Gastrocnemius medialis (tissue), 4 donors: ENCODE measurements around the gene SDHA.

ENCODE experiments used
- POLR2A ChIP-seq, 2 donors: fragments of 450-650 bp; IDR thresholded peaks; one replicate each; pipeline ENCODE4 v1.6.1; 2017; ENCODE audit warnings: antibody characterized with exemption in 2 of 2, mild to moderate bottlenecking in 2 of 2, moderate library complexity in 2 of 2
- TF ChIP-seq, protein P1 (sequence below), 5 experiments: fragments of 450-650 bp in 3 of 5; fragments of 200-600 bp in 2 of 5; sonication (generic) in 2 of 5; IDR thresholded peaks in 4 of 5; conservative IDR thresholded peaks in 1 of 5; 1 replicate in 4 of 5; 2 replicates in 1 of 5; pipeline ENCODE4 v1.5.1; 2016 to 2019; ENCODE audit warnings: antibody characterized with exemption in 5 of 5, mild to moderate bottlenecking in 3 of 5, moderate library complexity in 3 of 5

DNA sequence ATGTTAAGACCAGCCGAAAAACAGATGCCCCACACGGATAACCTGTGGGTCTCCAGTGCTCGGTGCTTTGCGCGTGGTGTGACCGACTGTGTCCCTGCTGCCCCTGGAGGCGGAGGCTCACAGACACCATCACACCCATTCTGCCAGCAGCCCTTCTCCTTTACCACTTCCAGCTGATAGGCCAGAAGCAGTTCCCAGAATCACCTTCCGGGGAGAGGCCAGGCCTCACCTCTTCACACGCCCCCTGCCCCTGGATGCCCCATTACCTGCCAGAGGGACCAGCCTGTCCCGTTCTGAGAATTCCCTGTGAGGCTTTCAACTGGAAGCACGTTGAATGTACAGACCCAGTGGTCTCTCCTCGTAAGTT is 48.4 kb upstream of the SDHA start:
- TF ChIP-seq, protein P1, sequence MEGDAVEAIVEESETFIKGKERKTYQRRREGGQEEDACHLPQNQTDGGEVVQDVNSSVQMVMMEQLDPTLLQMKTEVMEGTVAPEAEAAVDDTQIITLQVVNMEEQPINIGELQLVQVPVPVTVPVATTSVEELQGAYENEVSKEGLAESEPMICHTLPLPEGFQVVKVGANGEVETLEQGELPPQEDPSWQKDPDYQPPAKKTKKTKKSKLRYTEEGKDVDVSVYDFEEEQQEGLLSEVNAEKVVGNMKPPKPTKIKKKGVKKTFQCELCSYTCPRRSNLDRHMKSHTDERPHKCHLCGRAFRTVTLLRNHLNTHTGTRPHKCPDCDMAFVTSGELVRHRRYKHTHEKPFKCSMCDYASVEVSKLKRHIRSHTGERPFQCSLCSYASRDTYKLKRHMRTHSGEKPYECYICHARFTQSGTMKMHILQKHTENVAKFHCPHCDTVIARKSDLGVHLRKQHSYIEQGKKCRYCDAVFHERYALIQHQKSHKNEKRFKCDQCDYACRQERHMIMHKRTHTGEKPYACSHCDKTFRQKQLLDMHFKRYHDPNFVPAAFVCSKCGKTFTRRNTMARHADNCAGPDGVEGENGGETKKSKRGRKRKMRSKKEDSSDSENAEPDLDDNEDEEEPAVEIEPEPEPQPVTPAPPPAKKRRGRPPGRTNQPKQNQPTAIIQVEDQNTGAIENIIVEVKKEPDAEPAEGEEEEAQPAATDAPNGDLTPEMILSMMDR (IDR thresholded peaks at IDR 0.05 in 4 of 5, conservative IDR thresholded peaks at IDR 0.05 in 1 of 5), result no peak
- no peak for TF ChIP-seq POLR2A (IDR thresholded peaks at IDR 0.05)
